HG03439 (cell line): ENCODE data around the gene OR8B12.
"Not testable (repeated sequence)": the region's sequence is repeated elsewhere in the genome, so short reads cannot be mapped to it uniquely, and the experiment has no call there.

Experiments
- ATAC-seq: cut with Tn5 transposase; IDR thresholded peaks from one replicate; pipeline ENCODE4 v1.9.1; 2021; ENCODE audit warnings: mild to moderate bottlenecking, moderate library complexity; ENCODE audit not compliant: unreplicated experiment

Gene OR8B12

GRCh38 chr11:124533626-124534025 lies 9.8 kb downstream of the OR8B12 start:
- ATAC-seq, result no peak

GRCh38 chr11:124520550-124520854 lies 23.0 kb downstream of the OR8B12 start:
- ATAC-seq, result no peak

- no peak for ATAC-seq
These were observed 23.5 kb downstream of the OR8B12 start for GRCh38 chr11:124519850-124520549.

GRCh38 chr11:124518989-124519451 lies 24.4 kb downstream of the OR8B12 start:
- ATAC-seq, result no peak

GRCh38 chr11:124517314-124517713 lies 26.1 kb downstream of the OR8B12 start:
- ATAC-seq, result no peak

DNA sequence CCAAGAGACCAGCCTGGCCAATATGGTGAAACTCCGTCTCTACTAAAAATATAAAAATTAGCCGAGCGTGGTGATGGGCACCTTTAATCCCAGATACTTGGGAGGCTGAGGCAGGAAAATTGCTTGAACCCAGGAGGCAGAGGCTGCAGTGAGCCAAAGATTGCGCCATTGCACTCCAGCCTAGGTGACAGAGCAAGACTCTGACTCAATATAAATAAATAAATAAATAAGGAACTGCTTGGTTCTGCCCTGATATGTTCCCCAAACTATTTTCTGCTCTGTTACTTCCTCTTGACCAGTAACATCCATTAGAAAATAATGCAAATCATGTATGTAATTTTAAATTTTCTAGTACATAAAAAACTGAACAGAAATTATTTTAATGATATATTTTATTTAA lies 28.8 kb downstream of the OR8B12 start:
- ATAC-seq, result not testable (repeated sequence)

GRCh38 chr11:124514131-124514530 lies 29.3 kb downstream of the OR8B12 start:
- ATAC-seq, result no peak

DNA sequence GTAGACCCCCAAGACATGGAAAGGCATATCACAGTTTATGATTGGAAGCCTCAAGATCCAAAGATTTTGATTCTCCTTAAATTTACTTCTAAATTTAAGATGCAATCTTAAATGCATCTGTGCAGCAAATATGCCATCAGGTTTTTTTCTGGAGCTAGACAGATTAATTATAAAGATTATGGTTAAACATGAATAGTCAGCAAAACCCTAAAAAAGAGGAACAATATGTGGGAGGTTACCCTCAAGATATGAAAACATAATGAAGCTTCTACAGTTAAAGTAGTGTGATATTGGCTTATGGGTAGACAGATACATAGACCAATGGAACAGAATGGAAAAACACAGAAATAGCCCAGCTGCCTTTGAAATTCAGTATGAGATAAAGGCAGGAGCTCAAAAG lies 31.7 kb downstream of the OR8B12 start:
- no peak for ATAC-seq

DNA sequence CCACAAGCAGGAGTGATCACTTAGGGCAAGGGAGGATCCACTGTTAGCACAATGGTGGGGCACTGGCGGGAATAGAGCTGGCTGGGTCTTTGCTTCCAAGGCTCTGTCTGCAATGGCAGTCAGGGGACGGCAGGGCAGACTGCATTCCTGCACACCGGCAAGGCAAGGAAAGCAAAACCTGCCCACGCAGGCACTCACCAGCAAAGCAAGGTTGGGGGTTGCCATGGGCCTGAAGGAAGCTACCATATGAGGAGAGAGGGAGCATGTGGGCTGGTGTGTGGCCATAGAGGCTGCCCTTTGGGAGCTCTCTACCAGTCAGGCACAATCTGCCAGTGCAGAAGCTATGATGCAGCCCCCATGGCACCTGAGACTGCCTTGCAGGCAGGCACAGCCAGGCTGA lies 33.2 kb downstream of the OR8B12 start:
- ATAC-seq, result no peak

DNA sequence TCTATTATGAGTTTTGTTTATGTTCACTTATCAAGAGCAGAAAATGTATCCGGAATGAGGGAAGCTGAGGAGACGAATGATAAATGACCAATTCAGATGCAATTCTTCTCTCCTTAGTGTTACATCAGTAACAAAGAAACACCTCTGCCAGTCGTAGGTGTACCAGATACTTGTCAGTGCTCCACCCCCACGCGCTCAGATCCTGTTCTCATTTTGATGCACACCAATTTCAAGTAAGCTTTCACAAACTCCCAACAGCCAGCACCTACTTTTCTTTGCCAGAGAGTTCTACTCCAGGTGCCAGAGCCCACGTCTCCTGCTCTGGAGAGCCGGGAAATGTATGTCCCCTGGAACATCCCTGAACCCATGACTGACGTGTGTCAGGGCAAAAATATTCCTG lies 43.7 kb downstream of the OR8B12 start:
- ATAC-seq, result no peak

- ATAC-seq, result no peak
These were observed 50.3 kb downstream of the OR8B12 start for GRCh38 chr11:124493016-124493655.
